ENCODE data around the gene SCYGR7.

- no peak for TF ChIP-seq CHD2 (IDR thresholded peaks at IDR 0.05; ENCODE audit: borderline replicate concordance, low read depth, low read length)
- TF ChIP-seq YY1 (IDR thresholded peaks at IDR 0.05; ENCODE audit: low read depth, low read length) = no peak
- TF ChIP-seq POLR2A (IDR thresholded peaks at IDR 0.05; ENCODE audit: low read depth, low read length) = no peak
- no peak for TF ChIP-seq EP300 (IDR thresholded peaks at IDR 0.05; ENCODE audit: borderline replicate concordance in 1 of 2, control insufficient read depth in 1 of 2, low read depth in 2 of 2, low read length in 2 of 2)
- no peak for TF ChIP-seq RAD51 (IDR thresholded peaks at IDR 0.05)
Measured at GRCh38 chr2:227728035-227728434, at the start of gene SCYGR7.

Measured in GM12878 (cell line).